HCEC 1CT (cell line): ENCODE data around the gene OR2A25.
"Not testable (repeated sequence)": the region's sequence is repeated elsewhere in the genome, so short reads cannot be mapped to it uniquely, and the experiment has no call there.

Experiments used
- DNase-seq: peaks from one replicate; pipeline ENCODE4 v3.0.0-alpha.2; 2017

OR2A25 gene, protein sequence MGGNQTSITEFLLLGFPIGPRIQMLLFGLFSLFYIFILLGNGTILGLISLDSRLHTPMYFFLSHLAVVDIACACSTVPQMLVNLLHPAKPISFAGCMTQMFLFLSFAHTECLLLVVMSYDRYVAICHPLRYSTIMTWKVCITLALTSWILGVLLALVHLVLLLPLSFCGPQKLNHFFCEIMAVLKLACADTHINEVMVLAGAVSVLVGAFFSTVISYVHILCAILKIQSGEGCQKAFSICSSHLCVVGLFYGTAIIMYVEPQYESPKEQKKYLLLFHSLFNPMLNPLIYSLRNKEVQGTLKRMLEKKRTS

DNA sequence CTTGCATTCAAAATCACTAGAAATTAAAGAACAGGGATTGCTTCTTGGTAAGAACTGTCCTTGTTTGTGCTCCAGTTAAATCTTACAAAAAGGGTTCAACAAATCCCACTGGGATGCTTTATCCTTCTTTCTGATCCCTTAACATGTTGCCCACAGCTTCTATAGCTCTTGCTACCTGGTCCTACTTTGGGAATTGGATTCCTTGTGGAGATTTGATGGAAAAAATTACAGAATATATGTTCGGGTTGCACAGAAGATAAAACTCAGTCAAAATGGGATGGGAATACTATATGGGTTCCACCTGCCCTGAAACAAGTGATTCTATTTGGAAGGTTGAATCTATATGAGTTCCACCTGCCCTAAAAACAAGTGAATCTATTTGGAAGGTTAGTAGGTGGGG is at the start of gene OR2A25:
TSS of gene OR2A25 (plus strand) at position 301 of the 400 bp plus-strand sequence. CDS start 4,409 bp downstream, outside the sequence.
- no peak for DNase-seq

DNA sequence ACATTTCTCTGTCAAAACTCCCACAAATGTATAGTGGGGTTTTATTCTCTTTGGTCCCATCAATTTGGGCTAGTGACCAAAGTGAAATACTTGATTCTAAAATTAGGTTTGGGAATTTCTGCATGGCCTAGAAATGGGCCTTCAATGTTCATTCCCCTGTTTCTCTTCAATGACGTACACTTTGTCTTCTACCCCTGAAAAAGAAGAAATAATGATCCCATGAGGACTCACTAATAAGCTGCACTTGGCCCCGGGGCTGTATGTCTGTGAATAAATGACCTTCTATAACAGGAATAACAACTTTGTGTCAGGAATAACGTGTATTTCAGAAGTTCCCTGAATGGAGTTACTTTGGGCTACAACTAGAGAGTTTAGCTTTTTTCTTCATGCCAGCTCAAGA is 49.3 kb upstream of the OR2A25 start:
- no peak for DNase-seq

DNA sequence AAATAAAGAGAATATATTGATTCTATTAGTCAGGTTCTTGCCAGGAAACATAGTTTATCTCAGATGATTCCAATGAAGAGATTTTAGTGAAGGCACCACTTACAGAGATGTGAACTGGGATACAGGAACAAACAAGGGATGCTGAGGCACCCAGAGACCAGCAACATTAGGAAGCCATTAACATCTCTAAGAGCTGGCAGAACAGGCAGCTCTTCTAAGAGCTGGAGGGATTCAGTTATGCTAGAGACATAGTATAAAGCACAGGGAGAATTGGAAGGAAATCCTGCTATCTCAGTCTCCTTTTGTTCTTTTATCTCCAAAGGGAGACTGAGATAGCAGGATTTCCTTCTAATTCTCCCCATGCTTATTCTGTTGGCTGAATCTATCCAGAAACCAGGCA is 47.4 kb upstream of the OR2A25 start:
- no peak for DNase-seq

DNA sequence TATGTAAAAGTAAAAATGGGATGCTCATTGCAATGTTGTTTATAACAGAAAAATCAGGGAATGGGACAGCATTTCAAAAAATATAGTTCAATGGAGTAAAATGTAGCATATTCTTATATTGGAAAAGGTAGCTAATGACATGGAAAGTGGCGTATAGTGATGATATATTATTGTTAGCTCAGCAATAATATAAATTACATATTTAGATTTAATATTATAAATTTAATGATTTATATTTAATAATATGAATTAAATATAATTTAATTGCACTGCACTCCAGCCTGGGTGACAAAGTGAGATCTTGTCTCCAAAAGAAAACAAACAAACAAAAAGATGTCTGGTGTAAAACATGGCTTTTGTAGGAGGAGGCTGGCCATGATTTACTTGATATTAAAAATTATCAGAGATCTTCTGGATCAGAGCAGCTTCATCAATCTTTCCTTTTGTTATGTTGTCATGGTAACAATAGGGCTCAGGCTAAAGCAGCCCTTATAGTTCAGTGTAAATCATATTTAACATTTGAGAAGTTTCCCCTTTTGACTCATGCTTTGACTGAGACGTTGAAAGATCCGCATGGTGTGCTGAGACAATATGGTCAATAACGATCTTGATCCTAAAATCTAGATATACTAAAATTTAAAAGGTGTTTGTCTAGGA is 46.3 kb upstream of the OR2A25 start:
- DNase-seq, result no peak

DNA sequence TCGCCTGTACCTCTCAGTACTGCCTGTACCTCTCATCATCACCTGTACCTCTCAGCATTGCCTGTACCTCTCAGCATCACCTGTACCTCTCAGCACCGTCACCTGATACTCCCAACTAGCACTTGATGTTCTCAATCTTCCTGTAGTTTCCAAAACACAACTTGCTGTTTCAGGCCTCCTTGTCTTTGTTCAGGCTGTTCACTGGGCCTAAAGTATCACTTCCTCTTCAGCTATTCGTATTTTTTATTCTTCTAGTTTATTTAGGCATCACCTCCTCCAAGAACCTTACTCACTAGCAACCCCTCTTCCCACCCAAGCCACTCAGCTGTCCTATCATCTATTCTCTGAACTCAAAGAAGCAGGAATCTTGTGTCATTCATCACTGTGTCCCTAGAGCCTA is 45.4 kb upstream of the OR2A25 start:
- DNase-seq, result no peak

DNA sequence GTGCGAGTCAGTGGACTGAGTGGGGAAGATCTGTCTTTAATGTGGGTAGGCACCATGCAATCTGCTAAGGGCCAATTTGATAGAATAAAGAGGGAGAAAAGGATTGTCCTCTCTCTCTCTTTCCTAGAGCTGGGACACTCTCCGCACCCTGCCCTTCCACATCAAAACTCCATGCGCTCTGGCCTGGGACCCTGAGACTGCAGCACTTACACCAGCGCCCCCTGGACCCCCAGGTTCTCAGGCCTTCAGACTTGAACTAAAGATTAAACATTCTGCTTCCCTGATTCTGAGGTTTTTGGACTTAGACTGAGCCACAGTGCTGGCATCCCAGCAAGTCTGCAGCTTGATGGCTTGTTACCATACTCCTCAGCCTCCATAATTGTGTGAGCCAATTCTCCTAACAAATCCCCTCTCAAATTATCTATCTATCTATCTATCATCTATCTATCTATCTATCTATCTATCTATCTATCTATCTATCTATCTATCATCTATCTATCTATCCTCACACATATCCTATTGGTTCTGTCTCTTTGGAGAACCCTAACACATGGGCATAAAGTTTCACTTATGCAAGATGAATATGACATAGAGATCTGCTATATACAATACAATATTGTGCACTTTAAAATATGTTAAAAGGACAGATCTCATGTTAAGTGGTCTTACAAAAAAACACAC is 43.3 kb upstream of the OR2A25 start:
- DNase-seq, result no peak

DNA sequence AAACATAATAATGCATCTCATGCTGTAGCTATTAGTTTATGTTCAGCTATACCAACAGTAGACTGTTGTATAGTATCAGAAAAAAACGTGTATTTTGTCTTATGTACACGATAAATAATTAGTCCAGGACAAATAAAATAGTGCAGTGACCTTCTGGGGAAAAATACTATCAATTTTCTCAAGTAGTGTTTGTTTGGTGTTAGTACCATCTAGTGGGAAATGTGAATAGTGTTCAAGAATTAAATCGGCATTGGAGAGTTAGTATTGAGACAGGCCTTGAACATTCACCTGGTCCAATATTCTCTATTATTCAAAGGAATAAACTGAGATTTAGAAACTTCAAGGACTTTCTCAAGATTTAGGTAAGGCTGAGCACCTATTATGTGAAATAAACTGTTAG is 42.5 kb upstream of the OR2A25 start:
- DNase-seq, result peak; percentile 51

DNA sequence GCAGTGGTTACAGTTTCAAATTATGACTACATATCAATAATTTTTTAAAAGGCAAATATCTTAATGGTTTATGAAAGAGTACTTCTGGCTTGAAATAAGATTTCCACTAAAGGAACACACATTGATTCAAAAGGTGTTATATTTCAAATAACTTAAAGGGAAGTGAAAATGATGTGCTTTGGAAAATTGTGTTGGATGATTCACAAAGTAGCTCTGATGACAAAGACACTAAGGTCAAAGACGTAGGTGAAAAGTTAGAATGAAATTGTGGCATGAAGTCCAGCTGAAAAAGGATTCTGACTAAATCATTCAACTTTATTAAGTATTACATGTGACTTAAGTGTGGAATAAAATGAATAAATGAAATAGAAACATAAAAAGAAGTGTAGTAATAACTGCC is 41.6 kb upstream of the OR2A25 start:
- peak; percentile 26 for DNase-seq

DNA sequence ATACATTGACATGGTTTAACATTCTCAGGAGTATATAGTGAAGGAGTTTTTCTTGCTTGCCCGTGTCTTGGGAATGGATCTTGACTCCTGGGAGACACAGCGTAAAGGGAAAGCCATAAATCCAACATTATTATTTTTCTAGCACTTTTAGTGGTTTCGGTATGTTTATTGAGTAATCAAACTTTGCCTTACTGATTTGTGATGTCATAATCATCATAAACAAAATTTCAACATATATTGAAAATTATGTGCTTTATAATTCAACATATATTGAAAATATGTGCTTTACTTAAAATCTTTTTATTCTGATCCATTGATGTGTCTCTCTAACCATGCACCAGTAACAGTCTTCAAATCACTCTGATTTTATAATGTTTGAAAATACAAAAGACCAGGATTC is 41.1 kb upstream of the OR2A25 start:
- no peak for DNase-seq

DNA sequence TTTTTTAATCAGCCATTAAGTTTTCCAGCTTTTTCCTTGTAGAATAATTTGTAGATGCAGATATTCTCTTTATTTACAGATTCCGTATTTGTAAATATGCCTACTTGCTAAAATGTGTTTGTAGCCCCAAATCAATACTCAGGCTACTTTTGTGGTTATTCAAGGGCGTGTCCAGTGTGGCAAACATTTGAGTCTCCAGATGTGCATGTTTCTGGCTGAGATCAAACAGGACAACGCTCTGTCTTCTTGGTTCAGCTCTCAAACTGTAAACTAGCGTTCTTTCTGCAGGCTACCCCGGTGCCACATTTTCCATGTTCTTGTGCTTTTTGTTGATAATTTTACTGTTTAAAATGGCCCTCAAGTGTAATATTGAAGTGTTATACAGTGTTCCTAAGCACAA is 37.1 kb upstream of the OR2A25 start:
- DNase-seq, result no peak

DNA sequence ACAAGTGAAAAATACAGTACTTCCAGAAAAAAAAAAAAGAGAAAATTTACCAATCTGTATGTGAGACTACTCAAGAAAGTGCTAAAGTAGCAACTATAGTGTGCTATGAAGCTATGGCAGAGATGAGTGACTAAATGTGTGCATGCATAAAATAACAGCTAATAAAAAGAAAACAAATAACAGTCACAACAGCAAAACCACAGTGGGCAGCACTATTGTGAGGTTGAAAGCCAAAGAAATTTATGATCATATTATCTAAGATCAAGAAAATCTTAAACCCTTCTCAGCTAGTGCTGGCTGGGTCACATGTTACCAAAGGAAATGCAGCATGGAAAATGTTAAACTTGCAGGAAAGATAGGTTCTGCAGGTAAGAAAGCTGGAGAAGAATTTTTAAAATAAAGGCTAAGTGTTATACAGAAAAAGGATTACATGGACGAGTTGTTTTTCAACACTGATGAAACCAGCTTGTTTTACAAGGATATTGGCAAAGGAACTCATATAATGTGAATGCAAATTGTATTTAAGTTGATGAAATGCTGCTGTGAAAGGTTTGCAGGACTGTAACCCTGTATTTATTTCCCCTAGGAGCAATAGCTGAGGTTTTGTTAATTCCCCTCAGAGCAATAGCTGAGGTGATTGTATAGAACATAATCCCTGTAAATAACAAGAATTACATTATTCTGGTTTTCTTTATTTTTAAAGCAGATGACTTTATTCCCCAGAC is 36.5 kb upstream of the OR2A25 start:
- no peak for DNase-seq

DNA sequence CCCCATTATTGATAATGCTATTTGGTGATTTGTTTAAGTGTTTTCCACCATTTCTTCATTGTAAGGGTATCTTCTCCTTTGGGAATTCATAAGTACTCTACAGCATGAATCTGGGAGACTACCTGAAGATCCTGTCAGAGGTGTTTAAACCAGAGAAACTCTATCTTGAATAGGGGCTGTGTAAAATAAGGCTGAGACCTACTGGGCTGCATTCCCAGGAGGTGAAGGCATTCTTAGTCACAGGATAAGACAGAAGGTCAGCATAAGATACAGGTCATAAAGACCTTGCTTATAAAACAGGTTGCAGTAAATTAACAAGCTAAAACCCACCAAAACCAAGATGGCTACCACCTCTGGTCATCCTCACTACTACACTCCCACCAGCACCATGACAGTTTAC is 34.2 kb upstream of the OR2A25 start:
- DNase-seq, result no peak

DNA sequence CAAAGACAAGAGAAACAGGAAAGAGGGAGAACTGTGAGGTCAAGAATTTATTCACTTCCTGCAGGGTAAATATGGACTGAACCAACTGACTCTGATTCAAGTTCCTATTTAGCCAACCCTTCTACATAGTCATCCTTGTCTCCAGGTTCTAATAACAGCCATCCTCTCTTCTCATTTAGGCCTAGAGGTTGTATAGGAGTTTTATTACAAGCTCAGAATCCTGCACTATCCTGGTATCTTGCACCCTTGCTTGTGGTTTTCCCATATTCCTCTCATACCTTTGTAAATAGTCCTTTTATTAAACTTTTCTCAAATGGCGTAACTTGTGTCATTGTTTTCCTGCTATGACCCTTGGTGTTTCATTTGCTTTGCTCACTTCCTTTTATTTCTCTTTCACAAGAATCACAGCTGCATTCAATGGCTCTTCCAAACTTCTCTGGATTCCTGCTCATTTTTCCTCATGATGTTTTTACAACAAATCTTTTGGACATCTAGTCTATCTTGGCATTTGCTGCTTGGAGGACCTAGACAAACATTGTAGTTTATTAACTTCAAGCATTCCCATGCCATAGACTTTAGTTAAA is 33.2 kb upstream of the OR2A25 start:
- DNase-seq, result no peak

DNA sequence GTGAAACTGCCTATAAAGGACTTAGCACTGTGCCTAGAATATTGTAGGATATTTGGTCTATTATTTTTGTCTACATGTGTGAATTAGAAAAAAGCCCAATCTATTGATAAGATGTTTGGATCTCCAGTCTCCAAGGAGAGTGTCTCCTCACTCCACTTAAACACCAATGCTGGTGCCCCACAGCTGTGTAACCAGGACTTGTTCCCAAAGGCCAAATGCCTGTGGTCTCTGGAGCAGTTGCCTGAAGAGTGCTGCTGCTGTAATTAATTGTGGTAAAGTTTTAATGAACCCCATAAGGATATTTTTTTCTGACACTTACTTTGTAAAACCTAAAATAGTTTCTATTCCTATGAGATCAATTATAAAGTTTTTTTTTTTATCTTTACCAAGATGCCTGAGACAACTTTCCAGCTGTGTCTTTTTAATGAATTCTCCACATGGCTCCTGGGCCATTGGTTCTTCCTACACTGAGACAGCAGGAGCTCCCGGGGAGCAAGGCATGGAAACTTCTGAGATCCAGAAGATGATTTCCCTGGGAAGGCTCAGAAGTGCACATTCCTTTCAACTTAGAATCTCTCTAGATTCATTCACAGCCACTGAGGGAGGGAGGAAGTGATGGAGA is 32.1 kb upstream of the OR2A25 start:
- no peak for DNase-seq

DNA sequence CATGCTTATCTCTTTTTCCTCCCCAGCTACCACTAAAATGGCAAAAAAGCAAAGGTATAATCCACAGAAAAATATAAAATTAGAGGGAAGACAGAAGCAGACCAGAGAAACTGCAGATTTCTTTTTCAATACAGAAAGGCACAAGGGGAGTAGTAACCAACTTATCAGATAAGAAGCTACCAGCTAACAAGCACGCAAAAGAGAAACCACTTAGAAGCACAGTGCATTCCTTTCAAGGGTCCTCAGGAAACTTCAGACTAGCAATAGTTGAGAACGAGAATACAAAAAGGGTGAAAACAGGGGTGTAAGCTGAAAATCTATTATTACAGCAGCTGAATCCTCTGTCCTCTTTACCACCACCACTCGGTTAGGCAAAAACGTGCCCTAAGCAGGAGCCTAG is 30.7 kb upstream of the OR2A25 start:
- DNase-seq, result no peak

DNA sequence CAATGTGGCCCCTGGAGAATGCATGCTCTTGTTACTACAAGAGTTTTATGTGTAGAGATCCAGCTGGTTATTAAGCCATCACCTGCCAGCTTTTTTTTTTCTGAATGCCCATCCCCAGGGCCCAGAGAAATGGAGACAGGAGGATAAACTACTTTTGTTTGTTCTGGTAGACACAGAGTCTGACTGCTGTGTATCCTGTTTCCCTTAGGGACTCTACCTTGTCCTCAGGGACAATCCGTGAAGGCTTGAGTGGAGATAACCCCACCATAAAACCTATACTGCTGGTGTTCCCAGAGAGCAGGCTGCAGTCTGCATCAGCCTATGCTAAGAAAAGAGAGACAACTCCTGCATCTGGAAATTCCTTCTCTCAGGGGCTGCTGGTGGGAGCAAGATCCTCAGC is 21.0 kb upstream of the OR2A25 start, which contains the start of gene OR2A5:
TSS of gene OR2A5 (plus strand) at position 301 of the 400 bp plus-strand sequence. CDS start 1,454 bp downstream, outside the sequence.
- no peak for DNase-seq

DNA sequence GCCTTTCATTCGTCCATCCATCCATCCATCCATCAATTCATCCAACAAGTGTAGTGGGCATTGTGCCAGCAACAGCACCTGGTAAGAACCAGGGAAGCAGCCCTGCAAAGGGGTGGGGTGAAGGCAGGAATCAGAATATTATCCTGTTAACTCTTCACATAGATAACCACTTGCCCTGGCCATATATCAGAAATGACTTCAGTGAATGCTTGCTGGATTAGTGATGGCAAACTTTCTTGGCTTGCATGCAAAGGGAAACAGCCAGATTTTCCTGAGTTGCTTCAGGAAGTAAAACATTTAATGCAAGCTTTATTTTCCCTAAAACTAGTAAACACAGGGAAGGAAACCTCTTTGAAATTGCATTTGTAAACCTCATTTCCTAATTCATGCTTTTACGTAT is 20.1 kb upstream of the OR2A25 start:
- no peak for DNase-seq

DNA sequence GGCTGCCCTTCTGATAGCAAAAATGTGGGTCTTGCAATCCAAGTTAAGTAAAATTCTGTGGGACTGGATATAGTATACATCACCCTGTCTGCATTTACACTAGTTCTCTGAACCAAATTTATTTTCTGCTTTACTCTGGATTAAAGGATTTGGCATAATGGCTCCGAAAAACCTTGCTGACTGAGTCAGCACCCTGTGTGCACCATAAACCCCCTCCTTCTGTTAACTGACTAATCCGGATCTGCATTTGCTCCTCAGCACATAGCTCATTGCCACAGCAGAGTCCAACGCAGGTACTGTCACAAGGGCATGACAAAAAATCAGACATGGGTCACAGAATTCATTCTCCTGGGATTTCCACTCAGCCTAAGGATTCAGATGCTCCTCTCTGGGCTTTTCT is 19.5 kb upstream of the OR2A25 start:
- peak; percentile 6 for DNase-seq

DNA sequence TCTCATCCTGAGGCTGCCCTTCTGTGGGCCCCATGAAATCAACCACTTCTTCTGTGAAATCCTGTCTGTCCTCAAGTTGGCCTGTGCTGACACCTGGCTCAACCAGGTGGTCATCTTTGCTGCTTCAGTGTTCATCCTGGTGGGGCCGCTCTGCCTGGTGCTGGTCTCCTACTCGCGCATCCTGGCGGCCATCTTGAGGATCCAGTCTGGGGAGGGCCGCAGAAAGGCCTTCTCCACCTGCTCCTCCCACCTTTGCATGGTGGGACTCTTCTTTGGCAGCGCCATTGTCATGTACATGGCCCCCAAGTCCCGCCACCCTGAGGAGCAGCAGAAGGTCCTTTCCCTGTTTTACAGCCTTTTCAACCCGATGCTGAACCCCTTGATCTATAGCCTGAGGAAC is 18.7 kb upstream of the OR2A25 start:
- DNase-seq, result not testable (repeated sequence)

DNA sequence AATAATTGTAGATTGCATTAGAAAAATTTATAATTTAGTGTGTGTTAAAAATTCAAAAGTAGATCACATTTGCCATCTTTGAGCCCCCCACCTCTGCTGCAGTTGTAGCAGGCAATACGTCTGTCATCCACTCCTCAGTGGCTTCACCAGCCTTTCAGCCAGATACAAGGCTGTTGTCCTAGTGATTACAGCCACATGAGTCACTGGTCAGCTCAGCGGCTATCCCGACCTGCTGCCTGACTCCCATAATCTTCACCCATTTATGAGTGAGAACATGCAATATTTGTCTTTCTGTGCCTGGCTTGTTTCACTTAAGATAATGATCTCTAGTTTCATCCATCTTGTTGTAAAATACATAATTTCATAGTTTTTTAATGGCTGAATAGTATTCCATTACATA is 11.7 kb upstream of the OR2A25 start:
- peak; percentile 46 for DNase-seq

DNA sequence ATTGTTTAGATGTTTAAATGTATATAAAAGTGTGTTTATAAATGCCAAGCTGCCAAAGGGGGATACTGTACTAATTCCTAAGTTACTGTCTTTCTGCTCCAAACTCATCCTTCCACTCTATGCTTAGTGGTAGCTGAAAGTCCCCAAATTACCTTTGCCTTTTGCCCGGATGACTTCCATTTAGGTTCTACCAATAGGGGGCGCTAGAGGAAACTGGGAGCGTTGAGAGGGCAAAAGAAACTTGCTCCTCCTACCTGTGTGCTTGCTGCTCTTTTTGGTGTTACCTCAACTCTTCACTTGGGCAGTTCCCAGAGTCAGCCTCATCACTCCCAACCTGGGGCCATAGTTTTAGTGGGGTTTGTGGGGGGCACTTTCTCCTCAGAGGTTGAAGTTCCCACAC is 5.9 kb upstream of the OR2A25 start:
- no peak for DNase-seq

DNA sequence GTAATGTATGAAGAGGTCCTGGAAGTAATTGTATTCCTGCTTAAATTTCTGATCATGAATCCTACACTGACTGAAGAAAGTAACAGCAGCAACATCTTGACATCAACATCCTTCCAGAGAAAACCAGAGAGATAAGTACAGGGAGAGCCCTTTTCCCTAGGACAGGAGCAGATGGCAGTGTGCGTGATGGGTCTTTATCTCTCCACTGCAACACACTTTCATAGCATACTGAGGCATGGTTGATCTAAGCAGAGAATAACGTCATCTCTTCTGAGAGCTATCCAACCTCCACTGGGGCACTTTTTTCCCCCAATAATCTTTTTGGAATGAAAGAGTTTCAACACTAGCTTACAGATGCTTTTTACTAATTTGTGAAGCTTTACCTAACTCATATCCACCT is 342 bp downstream of the OR2A25 start:
- no peak for DNase-seq

DNA sequence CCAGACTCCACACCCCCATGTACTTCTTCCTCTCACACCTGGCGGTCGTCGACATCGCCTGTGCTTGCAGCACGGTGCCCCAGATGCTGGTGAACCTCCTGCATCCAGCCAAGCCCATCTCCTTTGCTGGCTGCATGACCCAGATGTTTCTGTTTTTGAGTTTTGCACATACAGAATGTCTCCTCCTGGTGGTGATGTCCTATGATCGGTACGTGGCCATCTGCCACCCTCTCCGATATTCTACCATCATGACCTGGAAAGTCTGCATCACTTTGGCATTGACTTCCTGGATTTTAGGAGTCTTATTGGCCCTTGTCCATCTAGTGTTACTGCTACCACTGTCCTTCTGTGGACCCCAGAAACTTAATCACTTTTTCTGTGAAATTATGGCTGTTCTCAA is 4.8 kb downstream of the OR2A25 start:
- no peak for DNase-seq
